ENCODE data around the gene C14orf93.

C14orf93 gene

GRCh38 chr14:23030936-23031335, 21.0 kb upstream of the C14orf93 start:
- DNase-seq (ENCODE audit: low spot score) = no peak
- H3K27ac ChIP-seq = no peak overlapping the region
- POLR2A ChIA-PET (ENCODE audit: low non-redundant PET) = no interaction called here
- CTCF ChIA-PET = interaction anchor here (0.9 kb wide), 1 partner anchor 44 kb away, joined by 4 read pairs; no protein-coding TSS in a partner anchor
- TF ChIP-seq CTCF (conservative IDR thresholded peaks at IDR 0.05; ENCODE audit: low read depth) = no peak

GRCh38 chr14:23028799-23029198, 18.9 kb upstream of the C14orf93 start:
- no peak for TF ChIP-seq CTCF (conservative IDR thresholded peaks at IDR 0.05; ENCODE audit: low read depth)
- ChIA-PET CTCF (interaction anchor here (0.6 to 0.9 kb wide), 3 partner anchors 9 to 99 kb away, joined by 3 to 4 read pairs (median 4); no protein-coding TSS in a partner anchor), POLR2A (ENCODE audit: low non-redundant PET) (no interaction called here)
- no peak for DNase-seq (ENCODE audit: low spot score)
- no peak overlapping the region for H3K27ac ChIP-seq

GRCh38 chr14:23025151-23025814, 15.3 kb upstream of the C14orf93 start:
- ChIA-PET POLR2A (ENCODE audit: low non-redundant PET) (interaction anchor here (0.7 kb wide), 1 partner anchor 24 kb away, joined by 3 read pairs; no protein-coding TSS in a partner anchor), CTCF (interaction anchor here (0.6 to 0.7 kb wide), 2 partner anchors 67 to 246 kb away, joined by 3 to 4 read pairs; no protein-coding TSS in a partner anchor)
- H3K27ac ChIP-seq = peak overlapping the region; percentile 21; the same call in 1 of the 2 replicates
- no peak for TF ChIP-seq CTCF (conservative IDR thresholded peaks at IDR 0.05; ENCODE audit: low read depth)
- no peak for DNase-seq (ENCODE audit: low spot score)

- CTCF ChIA-PET = interaction anchor here (0.9 kb wide), 1 partner anchor 32 kb away, joined by 3 read pairs; no protein-coding TSS in a partner anchor
- POLR2A ChIA-PET (ENCODE audit: low non-redundant PET) = no interaction called here
- H3K27ac ChIP-seq = no peak overlapping the region
- DNase-seq (ENCODE audit: low spot score) = no peak
- TF ChIP-seq CTCF (conservative IDR thresholded peaks at IDR 0.05; ENCODE audit: low read depth) = no peak
Observed at GRCh38 chr14:23024612-23025075, 14.7 kb upstream of the C14orf93 start.

GRCh38 chr14:23023795-23024152, 13.8 kb upstream of the C14orf93 start:
- CTCF ChIA-PET = interaction anchor here (0.9 to 1.1 kb wide), 2 partner anchors 33 to 45 kb away, joined by 3 read pairs; no protein-coding TSS in a partner anchor
- POLR2A ChIA-PET (ENCODE audit: low non-redundant PET) = no interaction called here
- no peak overlapping the region for H3K27ac ChIP-seq
- DNase-seq (ENCODE audit: low spot score) = no peak
- no peak for TF ChIP-seq CTCF (conservative IDR thresholded peaks at IDR 0.05; ENCODE audit: low read depth)

- TF ChIP-seq CTCF (conservative IDR thresholded peaks at IDR 0.05; ENCODE audit: low read depth) = no peak
- no peak for DNase-seq (ENCODE audit: low spot score)
- ChIA-PET CTCF (interaction anchor here (0.9 to 1.1 kb wide), 3 partner anchors 33 to 46 kb away, joined by 3 to 8 read pairs (median 3); no protein-coding TSS in a partner anchor), POLR2A (ENCODE audit: low non-redundant PET) (no interaction called here)
- no peak overlapping the region for H3K27ac ChIP-seq
Observed at GRCh38 chr14:23023022-23023794, 13.3 kb upstream of the C14orf93 start.

Data from RWPE1 (cell line).